ENCODE data around the gene ERVFRD-1. TPM values are rescaled to one million over a fixed set of nuclear protein-coding genes. Genes with fewer than 3 reads are reported as not detected.

Gene ERVFRD-1
- total RNA-seq, 4 donors from 2014 or later: 0.12 to 0.27 TPM; not detected in 2

- ATAC-seq: no peak
- WGBS, 2 donors (ENCODE audit: low coverage in 1 of 2): 90 to 100% methylated on average over 1 to 5 of the region's 5 CpGs
Observed at GRCh38 chr6:11053307-11053706, 58.2 kb downstream of the ERVFRD-1 start.

More at GRCh38 chr6:11053307-11053706, 58.2 kb downstream of the ERVFRD-1 start:
- H3K4me1 ChIP-seq: no peaks in the 10 kb centered on the region
- no peaks in the 10 kb centered on the region for H3K9me3 ChIP-seq
- H3K27me3 ChIP-seq: peaks cover 25% of the 10 kb centered on the region
- H3K4me3 ChIP-seq: no peak overlapping the region
- no peaks in the 10 kb centered on the region for H3K36me3 ChIP-seq
- TF ChIP-seq CTCF (IDR thresholded peaks at IDR 0.05): no peak
- TF ChIP-seq POLR2AphosphoS5 (IDR thresholded peaks at IDR 0.05): no peak
- TF ChIP-seq POLR2A (IDR thresholded peaks at IDR 0.05): no peak
- no peak for TF ChIP-seq EP300 (IDR thresholded peaks at IDR 0.05)
- H3K27ac ChIP-seq: no peak overlapping the region

Small RNA genes lying within 50 kb of the gene (small RNA-seq; reads per million reads assigned to genes)
- gene AL136139.1: 0 reads per million in 4 donors

Other genes with a start within 250 kb of the ERVFRD-1 start
- not detected for gene GCM2, start 229.7 kb downstream of the ERVFRD-1 start, total RNA-seq
- gene SYCP2L, start 224.7 kb downstream of the ERVFRD-1 start, total RNA-seq: 1 to 10 TPM in 2 of 4 donors, under 1 TPM in 2; 0.40 to 5.7 (median 1.6) TPM
- under 1 TPM in 3 of 4 donors, not detected in 1; 0.40 to 0.87 (median 0.62) TPM for gene ELOVL2, start 67.4 kb downstream of the ERVFRD-1 start, total RNA-seq
- 10 to 100 TPM in 3 of 4 donors, 1 to 10 TPM in 1; 8.3 to 13.5 (median 12.5) TPM for gene SMIM13, start 17.9 kb downstream of the ERVFRD-1 start, total RNA-seq
- 10 to 100 TPM; 13.1 to 42.7 (median 26.7) TPM for gene NEDD9, start 120.9 kb upstream of the ERVFRD-1 start, total RNA-seq